GM18526 (cell line): ENCODE results near the gene TBC1D19.

Experiments used
- POLR2A ChIP-seq: IDR thresholded peaks from 3 replicates; pipeline ENCODE4 v1.6.1; 2011; ENCODE audit not compliant: insufficient read length; ENCODE audit errors: extremely low read depth

Gene TBC1D19

DNA sequence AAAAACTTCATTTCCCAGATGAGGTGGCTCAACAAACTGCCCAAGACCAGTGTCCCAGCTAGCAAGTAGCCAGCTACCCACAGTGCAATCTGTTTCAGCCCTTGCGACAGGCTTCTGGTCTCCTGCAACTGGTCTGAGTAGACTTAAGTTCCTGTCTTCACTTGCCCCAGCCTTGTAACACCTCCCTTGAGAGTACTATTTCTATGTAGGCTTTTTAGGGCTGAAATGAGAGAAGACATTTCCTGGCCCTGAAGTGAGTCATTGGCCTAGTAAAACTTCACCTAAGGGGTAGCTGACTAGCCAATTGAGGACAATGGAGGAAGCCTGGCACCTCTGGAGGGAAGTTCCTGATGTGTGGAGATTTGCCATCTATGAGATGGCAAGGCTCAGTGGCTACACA, 196.7 kb downstream of the TBC1D19 start:
- TF ChIP-seq POLR2A, result no peak

DNA sequence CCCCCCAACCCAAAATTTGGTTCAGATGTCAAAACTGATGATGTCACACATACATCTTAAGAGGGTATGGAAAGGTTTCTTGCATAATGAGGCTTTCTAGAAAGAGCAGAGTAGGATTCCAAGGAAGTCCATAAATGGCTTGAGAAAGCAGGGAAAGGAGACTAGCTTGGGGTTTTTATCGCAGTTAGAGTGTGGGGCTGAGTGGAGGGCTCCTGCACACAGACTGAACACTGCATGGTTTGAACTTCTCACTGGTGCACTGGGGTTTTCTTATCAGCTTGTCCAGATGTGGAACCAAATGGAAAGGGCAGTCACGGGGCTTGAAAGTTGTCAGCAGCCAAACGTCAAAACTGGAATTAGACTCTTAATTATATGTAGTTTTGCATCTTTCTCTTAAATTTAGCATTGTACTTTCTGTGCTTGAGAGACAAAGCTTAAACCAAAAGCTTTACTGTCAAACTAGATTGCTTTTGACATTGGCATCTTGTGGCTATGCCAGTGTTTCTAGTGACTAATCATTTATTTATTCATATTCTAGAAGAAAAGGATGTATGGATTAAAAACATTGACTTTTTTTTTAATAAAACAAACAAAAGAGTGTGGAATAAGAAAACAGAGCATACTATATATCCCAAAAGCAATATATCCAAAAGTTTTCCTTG, 198.4 kb downstream of the TBC1D19 start:
- TF ChIP-seq POLR2A, result no peak

DNA sequence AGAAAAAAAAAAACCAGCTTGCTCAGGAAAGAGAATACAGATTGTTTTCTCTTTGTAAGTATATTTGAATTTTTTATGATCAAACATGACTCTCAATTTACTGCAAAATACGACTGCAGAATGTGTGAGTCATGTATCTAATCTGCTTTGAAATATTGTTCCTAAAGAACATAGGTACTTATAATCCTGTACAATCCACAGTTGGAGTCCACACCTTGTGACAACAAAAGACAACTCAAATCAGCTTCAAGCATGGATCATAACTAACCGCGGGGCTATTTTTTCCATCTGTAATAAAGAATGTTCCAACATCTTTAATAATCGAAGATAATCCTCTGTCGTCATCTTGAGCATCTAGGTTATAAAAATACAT, 198.9 kb downstream of the TBC1D19 start:
- TF ChIP-seq POLR2A, result no peak

DNA sequence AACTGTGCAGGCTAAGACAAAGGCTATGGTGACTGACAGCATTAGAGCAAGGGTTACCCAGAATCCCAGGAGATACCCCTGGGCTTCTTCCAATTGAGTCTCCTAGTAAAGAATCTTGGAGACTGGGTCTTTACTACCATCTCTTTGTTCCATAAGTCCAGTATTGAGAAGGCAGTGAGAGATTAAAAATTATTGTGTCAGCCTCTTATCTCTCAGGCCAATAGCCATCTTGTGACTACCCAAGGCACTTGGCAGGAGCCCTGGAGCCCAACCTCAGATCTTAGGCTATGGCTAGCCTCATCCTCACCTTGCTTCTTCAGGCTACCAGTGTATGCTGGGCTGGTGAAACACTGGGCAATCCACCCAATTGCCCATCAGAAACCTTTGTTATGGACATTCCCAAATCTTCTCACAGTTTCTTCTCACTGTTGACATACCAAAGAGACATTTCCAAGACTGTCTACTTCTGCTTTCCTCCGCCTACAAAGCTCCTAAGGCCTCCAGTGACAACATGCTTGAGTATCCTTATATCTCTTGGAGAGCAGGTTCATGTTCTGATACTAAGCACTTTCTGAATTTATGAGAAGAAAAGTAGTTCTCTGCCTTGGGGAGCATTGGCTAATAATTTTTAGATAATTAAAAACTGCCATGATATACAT, 200.5 kb downstream of the TBC1D19 start:
- TF ChIP-seq POLR2A, result no peak

DNA sequence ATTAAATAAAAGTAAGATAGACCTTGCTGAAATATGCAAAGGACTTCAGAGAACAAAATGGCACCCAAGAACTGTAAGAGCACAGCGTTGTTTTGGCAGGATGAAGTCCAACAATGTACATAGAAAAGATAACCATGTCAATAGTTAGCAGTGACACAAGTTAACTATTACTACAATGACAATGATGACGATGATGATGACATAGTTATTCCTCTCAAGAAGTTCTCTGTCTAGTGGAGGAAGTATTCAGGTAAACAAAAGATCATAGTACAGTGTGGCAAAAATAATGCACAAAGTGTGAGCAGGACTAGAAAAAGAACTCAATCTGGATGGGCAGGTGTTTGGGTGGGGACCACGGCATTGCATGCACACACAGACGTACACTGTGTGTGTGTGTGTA, 201.4 kb downstream of the TBC1D19 start:
- no peak for TF ChIP-seq POLR2A

DNA sequence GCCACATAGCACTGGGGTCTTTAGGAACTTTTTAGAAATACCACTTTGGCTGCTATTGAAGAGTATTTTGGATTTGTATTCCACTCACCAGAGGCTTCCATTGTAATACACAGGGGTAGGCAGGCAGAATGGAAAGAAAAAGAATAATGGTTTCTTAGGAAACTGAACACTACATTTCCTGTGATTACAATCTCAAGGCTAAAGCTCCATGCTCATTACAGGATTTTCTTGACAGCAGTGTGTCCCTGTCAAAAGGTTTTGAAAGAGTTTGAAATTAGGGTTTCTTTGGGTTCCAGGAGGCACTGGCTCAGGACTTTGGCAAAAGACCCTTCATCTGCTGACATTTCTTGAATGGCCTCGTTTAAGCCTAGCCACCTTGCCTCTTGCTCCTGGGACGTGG, 201.9 kb downstream of the TBC1D19 start:
- no peak for TF ChIP-seq POLR2A

DNA sequence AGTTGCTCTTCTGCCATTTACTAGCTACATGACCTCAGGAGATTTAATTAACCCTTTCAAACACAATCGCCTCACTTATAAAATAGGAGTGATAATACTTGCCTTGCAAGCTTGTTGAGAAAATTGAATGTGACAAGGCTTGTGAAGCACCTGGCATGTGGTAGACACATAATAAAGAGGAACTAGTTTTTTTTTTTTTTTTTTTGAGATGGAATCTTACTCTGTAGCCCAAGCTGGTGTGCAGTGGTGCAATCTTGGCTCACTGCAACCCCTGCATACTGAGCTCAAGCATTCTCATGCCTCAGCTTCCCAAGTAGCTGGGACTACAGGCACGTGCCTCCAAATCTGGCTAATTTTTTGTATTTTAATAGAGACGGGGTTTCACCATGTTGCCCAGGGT, 203.0 kb downstream of the TBC1D19 start:
- no peak for TF ChIP-seq POLR2A

DNA sequence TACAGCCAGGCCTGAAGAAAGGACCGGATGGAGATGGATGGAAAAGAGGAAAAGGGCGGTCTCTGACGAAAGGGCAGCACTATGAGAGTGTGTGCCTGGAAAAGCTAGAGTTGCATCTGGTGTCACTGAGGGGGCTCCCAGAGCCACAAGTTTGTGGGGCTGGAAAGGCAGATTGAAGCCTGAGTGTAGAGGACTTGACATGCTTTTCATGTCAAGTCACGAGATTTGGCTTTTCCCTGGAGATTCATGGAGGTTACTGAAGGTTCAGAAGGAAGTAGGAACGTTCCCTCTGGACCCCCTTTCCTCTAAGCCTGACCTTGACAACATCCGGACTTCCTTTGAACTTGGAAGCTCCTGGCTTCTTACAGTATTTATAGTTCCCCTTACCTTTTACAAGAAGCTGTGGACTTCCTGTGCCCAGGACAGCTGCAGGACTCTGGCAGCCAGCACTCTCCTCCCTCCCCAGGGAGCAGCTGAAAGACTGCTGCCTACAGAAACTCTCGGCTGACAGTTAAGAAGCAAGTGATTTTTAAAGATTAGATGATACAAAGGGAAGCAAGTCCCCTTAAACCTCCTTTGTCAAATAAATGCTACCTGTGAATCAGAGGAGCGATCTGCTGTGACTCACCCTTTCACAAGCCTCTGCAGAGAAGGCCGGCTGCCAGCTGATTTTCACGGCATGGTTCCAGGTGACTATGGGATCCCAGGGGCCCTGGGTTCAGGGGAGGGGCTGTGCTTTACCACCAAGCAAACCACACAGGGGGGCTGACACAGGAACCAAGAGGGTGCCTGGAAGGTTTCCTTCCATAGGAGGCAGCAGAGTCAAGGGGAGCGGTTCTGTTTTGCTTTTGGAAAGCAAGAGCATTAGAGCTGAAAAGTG, 203.8 kb downstream of the TBC1D19 start:
- TF ChIP-seq POLR2A, result no peak

DNA sequence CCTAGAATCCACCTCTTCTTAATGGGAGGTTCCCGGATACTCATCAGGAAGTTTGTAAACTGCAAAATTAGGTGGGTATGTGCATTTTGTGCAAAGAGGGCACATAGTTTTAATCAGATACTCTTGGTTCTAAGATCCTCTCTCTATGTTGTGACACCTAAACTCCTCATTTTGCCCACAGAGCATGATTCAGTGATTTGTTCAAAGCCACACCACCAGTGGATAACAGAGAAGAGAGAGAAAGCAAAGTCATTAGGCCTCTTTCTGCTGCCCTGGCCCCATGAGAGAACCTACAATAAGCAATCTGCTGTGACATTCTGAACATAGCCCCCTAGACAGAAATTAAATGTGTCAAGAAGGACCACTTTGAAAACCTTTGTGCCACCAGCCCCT, 204.5 kb downstream of the TBC1D19 start:
- no peak for TF ChIP-seq POLR2A

DNA sequence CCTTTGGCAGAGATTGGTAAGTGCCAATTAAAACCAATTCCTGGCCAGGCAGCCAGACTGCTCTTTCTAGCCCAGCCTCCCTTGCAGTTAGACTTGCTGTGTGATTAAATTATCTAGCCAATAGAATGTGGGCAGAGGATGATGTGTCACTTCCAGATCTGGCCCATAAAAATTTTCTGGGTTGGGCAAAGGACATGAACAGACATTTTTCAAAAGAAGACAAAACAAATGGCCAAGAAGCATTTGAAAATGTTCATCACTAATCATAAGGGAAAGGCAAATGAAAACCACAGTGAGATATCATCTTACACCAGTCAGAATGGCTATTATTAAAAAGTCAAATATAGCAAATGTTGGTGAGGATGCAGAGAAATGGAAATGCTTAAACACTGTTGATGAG, 205.3 kb downstream of the TBC1D19 start:
- no peak for TF ChIP-seq POLR2A

DNA sequence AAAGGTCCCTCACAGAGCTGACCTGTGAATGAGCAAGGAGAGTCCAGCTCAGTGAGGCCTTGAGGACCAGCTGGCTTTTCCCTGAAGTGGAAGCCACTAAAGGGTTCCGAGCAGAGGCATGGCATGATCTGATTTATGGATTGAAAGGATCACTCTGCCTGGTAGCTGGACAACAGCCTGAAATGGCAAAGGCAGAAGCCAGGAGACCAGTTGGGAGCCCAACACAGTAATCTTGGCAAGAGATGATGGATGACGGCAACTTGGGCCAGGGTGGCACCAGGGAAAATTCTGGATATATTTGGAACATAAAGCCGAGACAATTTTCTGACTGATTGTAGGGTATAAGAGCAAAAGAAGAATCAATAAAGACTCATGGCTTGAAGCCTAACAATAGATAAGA, 207.5 kb downstream of the TBC1D19 start:
- no peak for TF ChIP-seq POLR2A

DNA sequence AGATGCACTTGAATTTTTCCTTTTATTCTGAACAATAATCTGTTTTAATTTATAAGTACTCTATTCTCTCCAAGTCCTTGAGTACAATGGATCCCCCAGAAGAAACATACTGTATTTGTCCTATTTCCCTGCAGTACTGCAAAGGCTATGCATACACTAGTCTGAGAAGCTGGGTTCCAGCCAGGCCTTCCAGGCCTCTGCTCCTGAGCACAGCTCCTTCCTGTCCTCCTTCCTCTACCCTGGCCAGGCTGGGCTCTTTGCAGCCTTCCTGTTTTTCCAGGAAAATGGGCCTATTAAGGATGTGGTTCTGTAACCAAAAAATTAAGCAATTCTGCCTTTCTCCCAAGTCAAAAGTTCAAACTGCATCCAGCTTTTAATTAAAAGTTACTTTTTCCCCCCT, 208.8 kb downstream of the TBC1D19 start:
- TF ChIP-seq POLR2A, result no peak

DNA sequence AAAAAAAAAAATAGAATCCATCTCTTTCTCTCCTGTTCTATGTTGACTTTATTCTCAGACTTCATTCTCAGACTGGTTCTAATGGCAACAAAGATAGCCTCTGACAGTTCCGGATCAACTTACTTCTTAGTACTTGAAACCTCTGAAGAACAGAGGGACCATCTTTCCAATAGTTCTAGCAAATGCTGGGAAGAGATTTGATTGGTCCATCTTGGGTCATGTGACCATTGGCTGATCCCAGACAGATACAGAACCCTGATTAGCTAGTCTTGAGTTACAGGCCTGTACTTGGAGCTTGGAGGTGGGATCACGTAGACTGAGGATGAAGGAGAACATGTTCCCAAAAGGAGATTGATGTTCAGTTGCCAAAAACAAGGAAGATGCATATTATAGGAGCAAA, 209.9 kb downstream of the TBC1D19 start:
- TF ChIP-seq POLR2A, result no peak

DNA sequence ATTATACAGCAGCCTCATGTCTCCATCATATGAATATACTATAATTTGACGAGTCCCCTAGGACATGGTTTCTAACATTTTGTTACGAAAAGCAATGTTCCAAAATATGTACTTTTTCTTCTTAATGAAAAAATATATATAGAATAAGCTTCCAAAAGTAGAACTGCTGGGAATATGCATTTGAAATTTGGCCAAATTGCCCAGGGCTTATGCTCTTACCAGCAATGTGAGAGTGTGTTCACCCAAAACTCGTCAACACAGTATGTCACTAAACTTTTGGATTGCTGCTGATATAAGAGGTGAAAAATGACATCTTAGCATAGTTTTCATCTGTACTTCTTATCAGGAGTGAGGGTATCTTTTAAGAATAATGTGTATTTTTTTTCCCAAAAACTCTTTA, 212.2 kb downstream of the TBC1D19 start:
- no peak for TF ChIP-seq POLR2A

DNA sequence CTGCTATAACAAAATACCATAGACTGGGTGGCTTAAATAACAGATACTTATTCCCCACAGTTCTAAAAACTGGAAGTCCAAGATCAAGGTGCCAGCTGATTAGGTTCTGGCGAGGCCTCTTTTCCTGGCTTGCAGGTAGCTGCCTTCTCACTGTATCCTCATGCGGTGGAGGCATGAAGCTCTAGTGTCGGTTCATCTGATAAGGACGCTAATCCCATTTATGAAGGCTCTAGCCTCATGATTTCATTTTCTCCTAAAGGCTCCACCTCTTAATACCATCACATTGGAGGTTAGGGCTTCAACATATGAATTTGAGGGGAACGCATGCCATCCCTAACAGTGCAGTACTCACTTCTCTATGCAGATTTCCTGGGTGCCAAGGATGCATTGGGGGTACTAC, 218.9 kb downstream of the TBC1D19 start:
- TF ChIP-seq POLR2A, result no peak

DNA sequence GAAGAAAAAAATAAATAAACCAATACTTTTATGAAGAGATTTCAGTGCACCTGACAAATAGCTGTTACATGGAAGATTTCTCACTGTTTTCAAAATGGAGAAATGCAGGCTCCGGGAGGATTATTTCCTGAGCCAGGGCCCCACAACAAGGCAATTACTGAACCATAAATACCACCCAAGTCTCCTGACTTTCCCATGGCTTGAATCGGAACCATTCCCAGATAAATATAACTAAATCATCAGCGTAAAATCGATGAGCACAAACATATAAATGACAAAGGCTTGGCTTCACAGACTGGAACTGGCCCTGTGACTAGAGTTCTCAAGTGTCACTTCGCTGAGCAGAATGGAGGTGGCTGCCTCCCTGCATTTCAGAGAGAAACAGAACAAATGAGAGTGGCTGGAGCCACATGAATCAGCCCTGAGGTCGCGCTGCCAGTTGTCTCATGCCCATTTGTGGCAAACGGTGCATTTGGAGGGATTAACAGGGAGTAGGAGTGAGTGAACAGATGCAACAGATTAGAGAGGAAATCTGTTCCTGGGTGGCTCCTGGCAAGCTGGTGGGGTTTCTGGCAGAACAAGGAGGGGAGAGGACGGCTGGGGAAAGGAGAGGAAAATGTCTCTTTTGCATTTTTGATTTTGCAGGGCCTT, 219.5 kb downstream of the TBC1D19 start:
- TF ChIP-seq POLR2A, result no peak

DNA sequence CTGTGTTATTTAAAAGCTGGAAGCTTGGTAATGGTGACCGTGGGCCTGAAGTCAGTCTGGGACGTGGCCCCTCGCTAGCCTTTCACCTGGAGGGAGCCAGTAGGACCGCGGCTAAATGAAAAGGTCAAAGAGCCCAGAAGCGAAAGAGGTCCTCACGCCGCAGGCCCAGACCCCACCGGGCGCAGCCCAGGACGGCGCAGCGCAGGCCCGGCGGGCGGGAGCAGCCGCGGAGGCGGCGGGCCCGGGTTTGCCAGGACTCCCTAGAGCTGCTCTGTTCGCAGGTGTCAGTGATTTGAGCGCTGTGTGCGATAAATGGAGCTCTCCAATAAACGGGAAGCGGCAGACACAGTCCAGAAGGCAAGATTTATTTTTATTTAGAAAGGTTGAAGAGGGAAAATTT, 220.6 kb downstream of the TBC1D19 start:
- TF ChIP-seq POLR2A, result no peak
